Measurements from ENCODE around the gene GRAMD2B.

The GRAMD2B gene

GRCh38 chr5:126527158-126527557, 103.9 kb downstream of the GRAMD2B start:
- DNase-seq (ENCODE audit: low read depth) = no peak
- TF ChIP-seq CTCF (IDR thresholded peaks at IDR 0.05; ENCODE audit: insufficient read depth, low read depth, low read length, missing control alignments) = no peak
- H3K4me3 ChIP-seq (ENCODE audit: low read depth, low read length) = no peak overlapping the region

GRCh38 chr5:126527892-126528291, 104.7 kb downstream of the GRAMD2B start:
- H3K4me3 ChIP-seq (ENCODE audit: low read depth, low read length) = no peak overlapping the region
- DNase-seq (ENCODE audit: low read depth) = no peak
- TF ChIP-seq CTCF (IDR thresholded peaks at IDR 0.05; ENCODE audit: insufficient read depth, low read depth, low read length, missing control alignments) = no peak

GRCh38 chr5:126531543-126532120, 108.4 kb downstream of the GRAMD2B start:
- H3K4me3 ChIP-seq (ENCODE audit: low read depth, low read length) = no peak overlapping the region
- no peak for DNase-seq (ENCODE audit: low read depth)
- TF ChIP-seq CTCF (IDR thresholded peaks at IDR 0.05; ENCODE audit: insufficient read depth, low read depth, low read length, missing control alignments) = no peak

GRCh38 chr5:126534553-126534952, 111.3 kb downstream of the GRAMD2B start:
- no peak for DNase-seq (ENCODE audit: low read depth)
- H3K4me3 ChIP-seq (ENCODE audit: low read depth, low read length) = no peak overlapping the region
- TF ChIP-seq CTCF (IDR thresholded peaks at IDR 0.05; ENCODE audit: insufficient read depth, low read depth, low read length, missing control alignments) = no peak

GRCh38 chr5:126535856-126536545, 112.8 kb downstream of the GRAMD2B start:
- no peak overlapping the region for H3K4me3 ChIP-seq (ENCODE audit: low read depth, low read length)
- DNase-seq (ENCODE audit: low read depth) = no peak
- no peak for TF ChIP-seq CTCF (IDR thresholded peaks at IDR 0.05; ENCODE audit: insufficient read depth, low read depth, low read length, missing control alignments)

GRCh38 chr5:126536874-126537273, 113.7 kb downstream of the GRAMD2B start:
- DNase-seq (ENCODE audit: low read depth) = no peak
- TF ChIP-seq CTCF (IDR thresholded peaks at IDR 0.05; ENCODE audit: insufficient read depth, low read depth, low read length, missing control alignments) = no peak
- no peak overlapping the region for H3K4me3 ChIP-seq (ENCODE audit: low read depth, low read length)

DNA sequence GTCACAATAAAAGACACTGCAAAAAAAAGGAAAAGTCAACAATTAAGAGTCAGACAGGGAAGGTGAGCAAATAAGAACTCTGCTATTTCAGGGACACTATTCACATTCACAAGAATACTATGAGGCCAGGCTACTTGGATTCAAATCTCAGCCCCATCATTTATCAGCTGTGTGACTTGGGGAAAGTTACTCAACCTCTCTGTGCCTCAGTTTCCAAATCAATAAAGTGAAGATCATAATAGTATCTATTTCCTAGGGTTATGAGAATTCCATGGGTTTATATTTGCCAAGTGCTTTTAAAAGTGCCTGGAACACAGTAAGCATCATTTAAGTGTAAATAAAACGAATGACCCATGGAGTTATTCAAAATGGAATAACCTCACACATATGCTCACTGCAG, 115.4 kb downstream of the GRAMD2B start:
- TF ChIP-seq CTCF (IDR thresholded peaks at IDR 0.05; ENCODE audit: insufficient read depth, low read depth, low read length, missing control alignments) = no peak
- no peak for DNase-seq (ENCODE audit: low read depth)
- no peak overlapping the region for H3K4me3 ChIP-seq (ENCODE audit: low read depth, low read length)
